Ishikawa (cell line): ENCODE measurements around the gene FOXP1.

ENCODE experiments used
- CEBPB ChIP-seq: IDR thresholded peaks from 2 replicates; pipeline ENCODE4 v1.6.1; 2012
- CREB1 ChIP-seq: IDR thresholded peaks from 2 replicates; pipeline ENCODE4 v1.6.1; 2012; ENCODE audit warnings: low read depth
- EGR1 ChIP-seq: IDR thresholded peaks from 2 replicates; pipeline ENCODE4 v1.6.1; 2012
- EP300 ChIP-seq: IDR thresholded peaks from 2 replicates; pipeline ENCODE4 v1.6.1; 2012; ENCODE audit warnings: borderline replicate concordance
- FOXM1 ChIP-seq: IDR thresholded peaks from 2 replicates; pipeline ENCODE4 v1.6.1; 2012; ENCODE audit warnings: low read depth, borderline replicate concordance
- NFIC ChIP-seq: IDR thresholded peaks from 2 replicates; pipeline ENCODE4 v1.6.1; 2012
- RAD21 ChIP-seq: IDR thresholded peaks from 2 replicates; pipeline ENCODE4 v1.6.1; 2012; ENCODE audit warnings: low read depth
- TAF1 ChIP-seq: IDR thresholded peaks from 2 replicates; pipeline ENCODE4 v1.6.1; 2012; ENCODE audit warnings: low read depth, mild to moderate bottlenecking
- TCF12 ChIP-seq: IDR thresholded peaks from 2 replicates; pipeline ENCODE4 v1.6.1; 2012; ENCODE audit warnings: low read depth
- TEAD4 ChIP-seq: IDR thresholded peaks from 2 replicates; pipeline ENCODE4 v1.6.1; 2012
- YY1 ChIP-seq: IDR thresholded peaks from 2 replicates; pipeline ENCODE4 v1.6.1; 2012; ENCODE audit warnings: low read depth
- ZBTB7A ChIP-seq: IDR thresholded peaks from 2 replicates; pipeline ENCODE4 v1.6.1; 2012; ENCODE audit warnings: low read depth
- TF ChIP-seq, protein P1 (sequence below): IDR thresholded peaks from 2 replicates; pipeline ENCODE4 v1.6.1; 2012; ENCODE audit warnings: low read depth, mild to moderate bottlenecking
- TF ChIP-seq, protein P2 (sequence below): IDR thresholded peaks from 2 replicates; pipeline ENCODE4 v1.6.1; 2012
- TF ChIP-seq, protein P3 (sequence below): IDR thresholded peaks from 2 replicates; pipeline ENCODE4 v1.6.1; 2012

Gene FOXP1

DNA sequence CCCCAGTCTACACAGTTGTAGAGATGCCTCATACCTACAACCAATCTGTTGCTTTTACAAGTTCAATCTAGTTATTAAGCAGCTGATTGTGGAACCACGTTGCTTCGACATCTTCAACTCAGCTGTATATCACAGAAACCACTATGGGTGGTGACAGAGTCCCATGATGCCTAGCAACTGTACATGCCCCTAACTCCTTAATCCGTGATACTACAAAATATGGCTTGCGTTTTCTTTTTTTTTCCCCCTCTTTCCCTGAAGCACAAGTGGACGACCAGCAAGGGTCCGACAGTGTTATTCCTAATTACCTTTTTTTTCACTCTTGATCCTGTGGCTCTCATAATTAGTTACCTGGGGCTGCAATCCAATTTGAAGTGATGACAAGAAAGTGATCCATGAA is 478.6 kb downstream of the FOXP1 start:
- TF ChIP-seq, protein P1, sequence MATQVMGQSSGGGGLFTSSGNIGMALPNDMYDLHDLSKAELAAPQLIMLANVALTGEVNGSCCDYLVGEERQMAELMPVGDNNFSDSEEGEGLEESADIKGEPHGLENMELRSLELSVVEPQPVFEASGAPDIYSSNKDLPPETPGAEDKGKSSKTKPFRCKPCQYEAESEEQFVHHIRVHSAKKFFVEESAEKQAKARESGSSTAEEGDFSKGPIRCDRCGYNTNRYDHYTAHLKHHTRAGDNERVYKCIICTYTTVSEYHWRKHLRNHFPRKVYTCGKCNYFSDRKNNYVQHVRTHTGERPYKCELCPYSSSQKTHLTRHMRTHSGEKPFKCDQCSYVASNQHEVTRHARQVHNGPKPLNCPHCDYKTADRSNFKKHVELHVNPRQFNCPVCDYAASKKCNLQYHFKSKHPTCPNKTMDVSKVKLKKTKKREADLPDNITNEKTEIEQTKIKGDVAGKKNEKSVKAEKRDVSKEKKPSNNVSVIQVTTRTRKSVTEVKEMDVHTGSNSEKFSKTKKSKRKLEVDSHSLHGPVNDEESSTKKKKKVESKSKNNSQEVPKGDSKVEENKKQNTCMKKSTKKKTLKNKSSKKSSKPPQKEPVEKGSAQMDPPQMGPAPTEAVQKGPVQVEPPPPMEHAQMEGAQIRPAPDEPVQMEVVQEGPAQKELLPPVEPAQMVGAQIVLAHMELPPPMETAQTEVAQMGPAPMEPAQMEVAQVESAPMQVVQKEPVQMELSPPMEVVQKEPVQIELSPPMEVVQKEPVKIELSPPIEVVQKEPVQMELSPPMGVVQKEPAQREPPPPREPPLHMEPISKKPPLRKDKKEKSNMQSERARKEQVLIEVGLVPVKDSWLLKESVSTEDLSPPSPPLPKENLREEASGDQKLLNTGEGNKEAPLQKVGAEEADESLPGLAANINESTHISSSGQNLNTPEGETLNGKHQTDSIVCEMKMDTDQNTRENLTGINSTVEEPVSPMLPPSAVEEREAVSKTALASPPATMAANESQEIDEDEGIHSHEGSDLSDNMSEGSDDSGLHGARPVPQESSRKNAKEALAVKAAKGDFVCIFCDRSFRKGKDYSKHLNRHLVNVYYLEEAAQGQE: no peak
- TF ChIP-seq ZBTB7A: no peak

DNA sequence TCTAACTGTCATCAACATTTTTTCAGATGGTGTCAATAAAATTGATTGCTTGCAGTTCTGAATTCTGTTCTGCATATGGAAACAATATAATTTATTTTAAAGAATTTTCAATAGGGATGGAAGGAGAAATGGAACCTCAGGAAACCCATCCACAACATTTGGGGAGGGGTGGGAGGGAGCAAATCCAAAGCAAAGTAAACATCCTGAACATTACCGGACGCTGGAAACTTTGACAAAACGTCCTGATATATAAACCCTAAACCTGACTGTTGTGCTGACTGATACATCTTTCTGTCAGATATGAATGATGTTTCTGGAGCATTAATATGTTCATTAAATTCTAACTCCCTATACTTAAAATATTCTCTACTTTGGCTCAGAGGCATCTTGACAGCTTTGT is 479.0 kb downstream of the FOXP1 start:
- TF ChIP-seq, protein P1: no peak
- TF ChIP-seq, protein P2, sequence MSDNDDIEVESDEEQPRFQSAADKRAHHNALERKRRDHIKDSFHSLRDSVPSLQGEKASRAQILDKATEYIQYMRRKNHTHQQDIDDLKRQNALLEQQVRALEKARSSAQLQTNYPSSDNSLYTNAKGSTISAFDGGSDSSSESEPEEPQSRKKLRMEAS: no peak
- TF ChIP-seq EP300 (no peak), ZBTB7A (no peak), CREB1 (no peak), YY1 (no peak), TCF12 (no peak), EGR1 (no peak), TAF1 (no peak), CEBPB (no peak), TEAD4 (no peak), NFIC (no peak), FOXM1 (no peak)
- TF ChIP-seq, protein P3, sequence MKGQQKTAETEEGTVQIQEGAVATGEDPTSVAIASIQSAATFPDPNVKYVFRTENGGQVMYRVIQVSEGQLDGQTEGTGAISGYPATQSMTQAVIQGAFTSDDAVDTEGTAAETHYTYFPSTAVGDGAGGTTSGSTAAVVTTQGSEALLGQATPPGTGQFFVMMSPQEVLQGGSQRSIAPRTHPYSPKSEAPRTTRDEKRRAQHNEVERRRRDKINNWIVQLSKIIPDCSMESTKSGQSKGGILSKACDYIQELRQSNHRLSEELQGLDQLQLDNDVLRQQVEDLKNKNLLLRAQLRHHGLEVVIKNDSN: no peak

DNA sequence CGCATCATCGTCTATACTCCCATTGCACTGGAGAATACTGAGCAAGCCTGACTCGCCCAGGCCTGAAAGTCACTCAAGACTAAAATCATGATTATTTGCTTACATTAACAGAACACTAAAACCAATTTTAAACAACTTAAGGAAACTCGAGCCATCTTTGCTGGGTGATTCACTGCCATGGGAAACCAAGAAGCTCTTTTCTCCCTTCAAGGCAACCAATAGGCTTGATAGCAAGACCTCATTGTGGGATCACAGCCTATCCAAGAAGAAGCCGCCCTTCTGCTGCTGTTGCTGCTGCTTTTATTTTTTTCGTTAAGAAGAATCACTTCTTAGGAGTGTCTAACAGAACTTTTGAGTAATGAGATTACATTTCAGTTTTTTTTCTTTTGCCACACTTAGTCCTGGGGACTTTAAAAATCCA is 479.4 kb downstream of the FOXP1 start:
- TF ChIP-seq FOXM1 (no peak), EP300 (no peak), YY1 (no peak), TAF1 (no peak)
- TF ChIP-seq, protein P3: no peak

DNA sequence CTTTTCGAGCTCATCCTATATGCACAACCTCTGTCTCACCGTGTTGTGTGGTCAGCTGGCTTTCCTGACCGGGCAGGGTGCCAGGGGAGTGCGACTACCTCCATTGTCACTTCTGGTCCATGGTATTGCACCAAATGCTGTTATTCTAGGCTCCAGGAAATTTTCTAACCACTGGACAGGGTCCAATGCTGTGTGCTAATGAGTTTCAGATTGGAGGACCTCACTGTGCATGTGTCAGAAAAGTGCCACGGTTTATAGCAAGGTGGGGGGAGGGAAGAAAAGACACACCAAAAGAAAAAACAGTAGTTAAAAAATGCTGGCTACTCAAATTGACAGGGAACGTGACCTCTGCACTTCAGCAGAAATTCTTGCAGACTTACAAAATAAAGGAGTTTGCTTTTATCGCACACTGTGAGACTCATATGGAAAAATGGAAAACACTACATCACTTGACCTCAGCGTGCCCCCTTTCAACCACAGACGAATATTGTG is 480.1 kb downstream of the FOXP1 start:
- TF ChIP-seq NFIC (peak; percentile 39; the same call in 1 of the 2 replicates), ZBTB7A (no peak)

DNA sequence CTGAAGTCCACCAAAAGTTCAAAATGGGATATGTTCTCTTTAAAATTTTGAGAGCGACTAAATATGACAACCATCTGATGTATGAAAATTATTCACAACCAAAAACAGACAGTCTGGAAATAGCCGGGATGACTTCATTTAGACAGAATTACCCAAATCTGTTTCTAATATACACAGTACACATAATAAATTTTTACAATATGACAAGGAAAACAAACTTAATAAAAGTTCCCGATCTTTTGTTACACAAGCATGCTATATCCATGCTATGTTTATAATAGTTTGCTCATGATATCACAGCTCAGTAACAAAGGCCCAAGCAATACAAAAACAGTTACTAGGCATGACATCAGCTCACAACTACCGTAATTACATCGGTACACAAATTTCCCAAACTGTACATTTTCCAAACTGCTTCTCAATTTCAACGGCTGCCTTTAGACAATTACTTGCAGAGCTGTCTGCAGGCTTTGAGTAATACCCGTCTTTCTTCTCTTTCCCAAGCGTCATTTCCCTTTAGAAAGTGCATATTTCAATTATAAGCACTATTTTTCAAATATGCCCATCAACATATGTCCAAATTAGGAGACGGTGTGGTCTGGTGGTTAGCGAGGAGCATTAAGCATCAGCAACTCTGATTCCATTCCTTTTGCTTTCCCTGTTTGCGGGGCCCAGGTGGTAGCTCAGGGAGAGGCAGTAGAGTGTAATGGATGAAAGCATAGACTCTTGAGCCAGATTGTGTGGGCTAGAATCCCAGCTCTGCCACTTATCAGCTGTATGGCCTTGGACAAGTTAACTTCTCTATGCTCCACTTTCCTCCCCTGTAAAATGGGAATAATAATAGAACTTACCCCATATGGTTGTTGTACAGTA is 481.2 kb downstream of the FOXP1 start:
- TF ChIP-seq EP300 (no peak), CREB1 (no peak), TEAD4 (no peak), RAD21 (no peak), EGR1 (no peak), TAF1 (no peak), TCF12 (no peak), ZBTB7A (no peak), CEBPB (no peak), YY1 (no peak), NFIC (no peak), FOXM1 (no peak)
- TF ChIP-seq, protein P3: no peak
- TF ChIP-seq, protein P2: no peak

DNA sequence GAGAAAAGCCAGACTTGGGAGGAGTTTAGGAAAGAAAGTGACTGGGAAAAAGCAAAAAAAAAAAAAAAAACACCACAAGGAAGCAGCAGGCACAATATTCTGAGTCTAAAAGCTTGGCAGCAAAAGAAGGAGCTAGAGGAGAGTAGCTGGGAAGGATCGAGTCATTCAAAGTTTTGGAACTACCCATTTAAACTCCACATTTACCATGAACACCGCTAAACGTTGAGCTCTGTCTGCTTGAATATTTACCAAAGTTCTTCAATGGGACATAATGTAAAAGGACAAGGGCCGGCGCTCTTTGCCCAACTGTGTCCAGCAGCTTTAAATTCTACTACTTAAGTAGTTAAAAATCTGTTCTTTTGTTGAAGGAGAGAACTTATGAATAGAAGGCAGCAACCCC is 481.9 kb downstream of the FOXP1 start:
- no peak for TF ChIP-seq CEBPB
- TF ChIP-seq TCF12: no peak
- TF ChIP-seq, protein P1: no peak
- TF ChIP-seq EGR1: no peak
- no peak for TF ChIP-seq YY1
- TF ChIP-seq FOXM1: no peak
- TF ChIP-seq, protein P3: no peak
- TF ChIP-seq TAF1: no peak
- TF ChIP-seq TEAD4: no peak
- no peak for TF ChIP-seq ZBTB7A
- TF ChIP-seq RAD21: no peak
- TF ChIP-seq NFIC: no peak
